HL-60 (cell line): ENCODE data around the gene CPED1.

Experiments used
- GABPA ChIP-seq: IDR thresholded peaks from 2 replicates; pipeline ENCODE4 v1.6.1; 2012; ENCODE audit warnings: low read depth
- POLR2AphosphoS5 ChIP-seq: IDR thresholded peaks from 2 replicates; pipeline ENCODE4 v1.6.1; 2012; ENCODE audit warnings: low read depth
- SPI1 ChIP-seq: IDR thresholded peaks from 2 replicates; pipeline ENCODE4 v1.6.1; 2012; ENCODE audit warnings: low read depth, mild to moderate bottlenecking, borderline replicate concordance
- TF ChIP-seq, protein P1 (sequence below): IDR thresholded peaks from one replicate; pipeline ENCODE4 v1.5.1; 2011; ENCODE audit warnings: low read length, control low read depth, inconsistent platforms; ENCODE audit not compliant: insufficient read depth
- TF ChIP-seq, protein P2 (sequence below): IDR thresholded peaks from 2 replicates; pipeline ENCODE4 v1.6.1; 2012; ENCODE audit warnings: low read depth; ENCODE audit not compliant: insufficient replicate concordance

- TF ChIP-seq SPI1 = no peak
- TF ChIP-seq, protein P1, sequence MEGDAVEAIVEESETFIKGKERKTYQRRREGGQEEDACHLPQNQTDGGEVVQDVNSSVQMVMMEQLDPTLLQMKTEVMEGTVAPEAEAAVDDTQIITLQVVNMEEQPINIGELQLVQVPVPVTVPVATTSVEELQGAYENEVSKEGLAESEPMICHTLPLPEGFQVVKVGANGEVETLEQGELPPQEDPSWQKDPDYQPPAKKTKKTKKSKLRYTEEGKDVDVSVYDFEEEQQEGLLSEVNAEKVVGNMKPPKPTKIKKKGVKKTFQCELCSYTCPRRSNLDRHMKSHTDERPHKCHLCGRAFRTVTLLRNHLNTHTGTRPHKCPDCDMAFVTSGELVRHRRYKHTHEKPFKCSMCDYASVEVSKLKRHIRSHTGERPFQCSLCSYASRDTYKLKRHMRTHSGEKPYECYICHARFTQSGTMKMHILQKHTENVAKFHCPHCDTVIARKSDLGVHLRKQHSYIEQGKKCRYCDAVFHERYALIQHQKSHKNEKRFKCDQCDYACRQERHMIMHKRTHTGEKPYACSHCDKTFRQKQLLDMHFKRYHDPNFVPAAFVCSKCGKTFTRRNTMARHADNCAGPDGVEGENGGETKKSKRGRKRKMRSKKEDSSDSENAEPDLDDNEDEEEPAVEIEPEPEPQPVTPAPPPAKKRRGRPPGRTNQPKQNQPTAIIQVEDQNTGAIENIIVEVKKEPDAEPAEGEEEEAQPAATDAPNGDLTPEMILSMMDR = no peak
- no peak for TF ChIP-seq POLR2AphosphoS5
- TF ChIP-seq, protein P2, sequence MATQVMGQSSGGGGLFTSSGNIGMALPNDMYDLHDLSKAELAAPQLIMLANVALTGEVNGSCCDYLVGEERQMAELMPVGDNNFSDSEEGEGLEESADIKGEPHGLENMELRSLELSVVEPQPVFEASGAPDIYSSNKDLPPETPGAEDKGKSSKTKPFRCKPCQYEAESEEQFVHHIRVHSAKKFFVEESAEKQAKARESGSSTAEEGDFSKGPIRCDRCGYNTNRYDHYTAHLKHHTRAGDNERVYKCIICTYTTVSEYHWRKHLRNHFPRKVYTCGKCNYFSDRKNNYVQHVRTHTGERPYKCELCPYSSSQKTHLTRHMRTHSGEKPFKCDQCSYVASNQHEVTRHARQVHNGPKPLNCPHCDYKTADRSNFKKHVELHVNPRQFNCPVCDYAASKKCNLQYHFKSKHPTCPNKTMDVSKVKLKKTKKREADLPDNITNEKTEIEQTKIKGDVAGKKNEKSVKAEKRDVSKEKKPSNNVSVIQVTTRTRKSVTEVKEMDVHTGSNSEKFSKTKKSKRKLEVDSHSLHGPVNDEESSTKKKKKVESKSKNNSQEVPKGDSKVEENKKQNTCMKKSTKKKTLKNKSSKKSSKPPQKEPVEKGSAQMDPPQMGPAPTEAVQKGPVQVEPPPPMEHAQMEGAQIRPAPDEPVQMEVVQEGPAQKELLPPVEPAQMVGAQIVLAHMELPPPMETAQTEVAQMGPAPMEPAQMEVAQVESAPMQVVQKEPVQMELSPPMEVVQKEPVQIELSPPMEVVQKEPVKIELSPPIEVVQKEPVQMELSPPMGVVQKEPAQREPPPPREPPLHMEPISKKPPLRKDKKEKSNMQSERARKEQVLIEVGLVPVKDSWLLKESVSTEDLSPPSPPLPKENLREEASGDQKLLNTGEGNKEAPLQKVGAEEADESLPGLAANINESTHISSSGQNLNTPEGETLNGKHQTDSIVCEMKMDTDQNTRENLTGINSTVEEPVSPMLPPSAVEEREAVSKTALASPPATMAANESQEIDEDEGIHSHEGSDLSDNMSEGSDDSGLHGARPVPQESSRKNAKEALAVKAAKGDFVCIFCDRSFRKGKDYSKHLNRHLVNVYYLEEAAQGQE = no peak
- no peak for TF ChIP-seq GABPA
Observed at GRCh38 chr7:121269798-121270197, 281.3 kb downstream of the CPED1 start.
